Activated naive CD4-positive, alpha-beta T cell (primary cell): ENCODE measurements around the gene KLHDC4.
A peak's percentile ranks its signal among the peaks of the same experiment; 100 is the strongest.

Experiments
- DNase-seq, 4 experiments: peaks; one replicate each; lab custom pipeline; 2025; lab: John Stamatoyannopoulos, UW

KLHDC4 gene

DNA sequence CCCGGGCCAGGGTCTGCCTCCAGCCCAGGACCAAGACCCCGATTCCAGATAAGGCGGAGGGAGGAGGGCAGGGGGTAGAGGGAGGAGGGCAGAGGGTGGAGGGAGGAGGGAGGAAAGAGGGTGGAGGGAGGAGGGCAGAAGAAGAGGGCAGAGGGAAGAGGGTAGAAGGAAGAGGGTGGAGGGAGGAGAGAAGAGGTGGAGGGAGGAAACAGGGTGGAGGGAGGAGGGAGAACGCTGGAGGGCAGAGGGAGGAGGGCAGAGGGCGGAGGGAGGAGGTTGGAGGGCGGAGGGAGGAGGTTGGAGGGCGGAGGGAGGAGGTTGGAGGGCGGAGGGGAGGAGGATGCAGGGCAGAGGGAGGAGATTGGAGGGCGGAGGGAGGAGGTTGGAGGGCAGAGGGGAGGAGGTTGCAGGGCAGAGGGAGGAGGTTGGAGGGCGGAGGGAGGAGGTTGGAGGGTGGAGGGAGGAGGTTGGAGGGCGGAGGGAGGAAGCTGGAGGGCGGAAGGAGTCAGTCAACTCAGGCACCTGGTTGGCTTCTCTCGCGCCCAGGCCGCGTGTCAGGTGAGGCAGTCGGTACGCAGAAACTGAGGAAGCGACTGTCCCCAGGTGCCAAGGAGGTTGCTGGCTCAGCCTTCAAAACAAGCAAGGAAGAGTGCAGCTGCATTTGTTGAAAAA lies 65.2 kb downstream of the KLHDC4 start:
- DNase-seq, result peak in 1 of 4 experiments; percentile 5

DNA sequence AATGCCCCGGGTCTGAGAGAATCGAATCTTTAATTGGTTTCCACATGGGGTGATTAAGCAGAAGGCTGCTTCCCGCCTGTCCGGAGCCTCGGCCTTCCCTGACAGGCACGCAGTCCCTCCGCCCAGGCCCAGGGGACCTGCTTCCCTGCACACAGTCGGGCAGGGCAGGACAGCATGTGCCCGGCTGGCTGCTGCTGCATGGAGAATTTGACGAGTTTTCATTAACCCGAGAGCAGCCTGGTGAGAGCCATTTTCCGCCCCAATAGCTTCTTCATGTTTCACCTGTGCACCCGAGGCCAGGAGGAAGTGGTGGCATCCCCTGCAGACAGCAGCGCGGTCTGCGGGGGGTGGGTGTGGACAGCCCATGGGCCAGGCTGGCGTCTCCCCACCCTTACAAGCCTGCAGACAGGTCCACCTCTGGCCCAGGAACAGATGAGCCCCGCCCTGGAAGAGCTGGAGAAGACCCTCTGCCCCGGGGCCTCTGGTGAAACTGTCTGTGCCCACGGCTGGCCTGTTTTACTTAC lies 67.0 kb downstream of the KLHDC4 start:
- no peak for DNase-seq

DNA sequence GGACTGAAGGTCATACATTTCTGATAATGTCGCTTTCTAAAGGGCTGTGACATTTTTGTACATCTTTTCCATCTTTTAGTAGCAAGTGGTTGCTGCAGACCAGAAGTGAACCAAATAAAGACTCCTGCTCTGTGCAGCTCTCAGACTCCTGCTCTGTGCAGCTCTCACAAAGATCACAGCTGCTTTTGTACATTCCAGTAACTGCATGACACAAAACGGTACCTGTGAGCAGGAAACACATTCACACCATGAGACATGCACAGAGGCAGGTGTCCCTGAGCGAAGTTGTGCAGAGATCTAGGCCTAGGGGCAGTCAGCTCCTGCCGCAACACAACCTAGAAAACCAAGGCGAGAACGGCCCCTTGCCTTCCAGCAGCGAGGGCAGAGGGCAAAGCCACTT lies 67.5 kb downstream of the KLHDC4 start:
- DNase-seq, result no peak

GRCh38 chr16:87697792-87698191 lies 68.0 kb downstream of the KLHDC4 start:
- no peak for DNase-seq

DNA sequence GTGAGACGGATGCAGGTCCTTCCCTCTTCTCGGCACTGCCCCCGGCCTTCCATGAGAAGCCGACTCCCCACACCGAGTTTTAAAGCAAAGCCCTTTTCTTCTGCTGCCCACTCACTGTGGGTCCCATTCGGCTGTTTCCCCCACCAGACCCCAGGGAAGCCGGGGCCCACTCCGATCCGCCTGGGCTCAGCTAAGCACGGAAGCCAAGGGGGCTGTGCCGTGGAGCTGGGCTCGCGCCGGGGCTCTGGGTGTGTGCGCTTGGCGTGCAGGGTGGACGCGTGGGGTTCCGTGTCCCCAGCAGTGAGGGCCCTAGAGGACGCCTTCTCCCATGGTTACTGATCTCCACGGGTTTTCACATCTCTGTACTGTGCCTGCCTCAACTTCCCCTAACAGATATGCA lies 68.5 kb downstream of the KLHDC4 start:
- DNase-seq, result no peak

- DNase-seq, result no peak
These were observed 69.1 kb downstream of the KLHDC4 start for GRCh38 chr16:87696726-87697125.

DNA sequence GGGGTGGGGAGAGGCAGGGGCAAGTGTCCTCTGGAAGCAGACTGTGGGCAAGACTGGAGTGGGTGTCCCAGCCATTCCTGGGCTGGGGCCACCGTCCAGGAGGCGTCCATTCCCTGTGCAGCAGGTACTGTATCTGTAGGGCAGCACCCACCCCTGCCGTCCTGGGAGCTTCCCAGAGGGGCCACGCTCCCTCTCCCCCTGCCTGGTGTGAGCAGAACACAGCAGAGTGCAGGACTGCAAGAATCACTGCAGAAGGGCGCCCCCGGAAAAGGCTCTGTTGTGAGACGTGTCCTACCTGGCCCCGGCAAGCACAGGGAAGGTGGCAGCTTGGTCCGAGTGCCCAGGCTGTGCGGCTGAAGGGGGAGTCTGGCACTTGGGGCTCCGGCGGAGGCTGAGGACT lies 70.3 kb downstream of the KLHDC4 start:
- no peak for DNase-seq

DNA sequence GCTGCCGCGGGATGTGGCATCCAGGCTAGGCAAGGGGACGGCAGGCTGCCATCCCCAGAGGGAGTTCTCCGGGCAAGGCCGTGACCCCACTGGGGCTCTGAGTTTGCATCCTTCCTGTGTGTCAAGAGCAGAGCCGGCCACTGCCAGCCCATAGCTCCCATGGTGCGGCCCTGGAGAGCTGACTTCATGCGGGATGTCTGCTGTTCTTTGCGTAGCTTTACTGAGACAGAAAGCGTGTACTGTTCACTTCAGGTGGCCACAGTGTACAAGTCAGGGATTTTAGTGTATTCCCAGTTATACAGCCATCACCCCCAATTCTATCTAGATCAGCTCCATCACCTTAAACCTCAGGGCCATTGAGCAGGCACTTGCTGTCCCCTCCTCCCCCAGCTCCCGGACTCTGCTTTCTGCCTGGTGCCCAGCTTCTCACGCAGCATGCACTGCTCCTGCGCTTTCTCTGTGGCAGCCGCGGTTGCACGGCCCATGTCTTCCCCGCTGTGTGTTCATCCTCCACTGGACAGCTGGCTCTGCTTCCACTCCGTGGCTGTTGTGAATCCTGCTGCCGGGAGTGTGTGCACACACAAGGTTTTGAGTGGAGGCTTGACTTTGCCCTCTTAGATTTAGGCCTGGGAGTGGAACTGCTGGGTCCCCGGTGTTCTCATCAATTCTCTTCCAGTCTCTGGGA lies 71.2 kb downstream of the KLHDC4 start:
- no peak for DNase-seq

DNA sequence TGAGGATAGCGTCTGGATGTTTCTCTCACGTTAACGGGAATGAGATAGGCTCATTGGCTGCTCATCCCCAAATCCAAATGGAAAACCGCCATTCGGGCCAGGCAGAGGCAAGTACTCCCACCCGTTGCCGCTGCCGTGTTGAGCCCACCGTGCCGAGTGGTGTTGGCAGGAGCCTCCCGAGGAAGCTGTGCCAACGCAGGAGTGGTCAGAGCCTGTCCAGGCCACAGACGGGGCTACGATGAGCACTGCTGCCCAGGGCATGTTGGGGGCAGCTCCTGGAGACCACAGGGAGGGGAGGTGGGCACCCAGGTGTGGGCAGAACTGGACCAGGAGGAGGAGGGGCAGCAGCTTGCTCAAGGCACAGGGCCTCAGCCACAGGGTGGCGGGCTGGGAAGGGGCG lies 72.0 kb downstream of the KLHDC4 start:
- DNase-seq, result no peak

DNA sequence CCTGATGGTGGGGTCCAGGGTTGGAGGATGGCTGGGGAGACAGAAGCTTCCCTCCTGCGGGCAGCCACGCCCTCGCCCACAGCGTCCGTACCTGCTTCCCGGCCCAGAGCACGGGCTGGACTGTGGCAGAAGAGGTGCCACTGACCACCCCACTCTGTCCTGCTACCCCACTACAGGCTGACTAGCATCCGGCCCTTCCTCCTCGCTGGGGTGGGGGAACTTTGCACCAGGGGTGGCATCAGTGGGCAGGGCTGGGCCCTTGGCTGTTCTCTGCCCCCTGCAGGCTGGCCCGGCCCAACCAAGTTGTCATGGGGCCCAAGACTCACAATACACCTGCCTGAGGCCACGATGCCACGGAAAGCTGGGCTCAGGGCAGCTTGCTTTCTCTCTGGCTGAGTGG lies 73.0 kb downstream of the KLHDC4 start:
- DNase-seq, result no peak

DNA sequence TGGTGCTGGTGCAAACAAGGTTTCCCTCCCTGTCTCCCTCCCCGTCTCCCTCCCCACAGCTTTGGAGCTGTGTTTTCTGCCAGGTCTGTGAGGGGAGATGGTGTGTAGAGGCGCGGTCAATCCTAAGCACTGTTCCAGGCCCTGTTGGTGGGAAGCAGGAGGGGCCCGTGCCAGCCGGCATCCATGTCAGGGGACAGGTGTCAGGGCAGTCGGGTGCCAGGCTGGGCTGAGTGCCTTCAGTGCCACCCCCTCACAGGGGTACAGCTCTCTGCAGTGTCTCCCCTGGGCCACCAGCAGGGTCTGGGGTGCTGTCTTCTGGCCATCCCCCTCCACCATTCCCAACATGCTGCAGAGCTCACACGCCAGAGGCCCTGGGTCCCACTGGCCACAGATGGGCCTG lies 73.6 kb downstream of the KLHDC4 start:
- no peak for DNase-seq

DNA sequence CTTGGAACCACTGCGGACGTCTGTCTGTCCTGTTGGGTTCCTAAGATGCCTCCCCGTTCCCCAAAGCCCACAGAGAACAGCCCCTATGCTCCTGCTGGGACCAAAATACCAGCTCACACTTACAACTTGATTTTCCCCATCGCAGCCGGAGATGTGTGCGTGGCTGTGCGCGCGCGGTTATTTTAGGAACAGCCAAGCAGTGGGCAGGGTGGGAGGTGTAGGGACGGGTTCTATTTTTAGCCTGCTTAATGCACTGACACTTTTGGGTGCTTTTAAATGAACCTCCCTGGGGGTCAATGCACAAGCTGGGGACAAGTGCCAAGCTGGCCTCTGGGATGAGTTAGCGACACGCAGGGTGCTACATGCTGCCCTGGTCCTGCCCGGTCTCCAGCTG lies 74.1 kb downstream of the KLHDC4 start:
- DNase-seq, result no peak

DNA sequence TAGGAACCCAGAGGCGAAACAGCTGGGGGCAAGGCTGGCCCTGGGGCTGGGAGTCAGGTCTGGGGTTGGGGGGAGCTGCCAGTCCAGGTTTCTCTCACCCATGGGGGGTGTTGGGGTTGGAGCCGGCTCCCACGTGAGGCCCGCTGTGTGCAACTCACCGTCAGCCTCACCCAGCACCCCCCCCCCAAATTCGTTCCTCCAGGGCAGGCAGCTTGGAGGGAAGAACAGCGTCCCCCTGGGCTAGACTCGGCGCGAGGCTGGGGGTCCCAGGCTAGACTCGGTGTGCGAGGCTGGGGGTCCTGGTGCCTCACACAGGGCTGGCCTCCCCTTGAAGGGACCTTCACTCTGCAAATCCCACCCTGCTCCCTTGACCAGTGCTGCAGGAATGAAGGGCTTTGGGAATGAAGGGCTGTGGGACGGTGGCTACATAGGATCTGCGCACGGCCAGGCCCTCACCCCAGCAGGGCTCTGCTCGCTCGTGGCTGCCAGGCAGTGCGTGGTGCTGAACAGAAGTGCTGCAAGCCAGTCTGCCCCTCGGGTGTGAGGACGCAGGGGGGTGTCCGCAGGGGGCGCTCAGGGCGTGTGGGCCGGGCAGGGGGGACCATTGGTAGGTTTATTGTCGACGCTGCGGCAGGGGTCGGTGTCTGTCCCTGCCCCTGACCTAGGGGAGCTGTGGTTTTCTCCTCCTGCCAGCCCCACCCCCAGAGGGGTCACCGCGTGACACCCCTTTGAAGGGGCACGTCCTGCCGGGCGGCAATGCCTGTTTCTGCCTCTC lies 74.7 kb downstream of the KLHDC4 start:
- DNase-seq, result no peak

DNA sequence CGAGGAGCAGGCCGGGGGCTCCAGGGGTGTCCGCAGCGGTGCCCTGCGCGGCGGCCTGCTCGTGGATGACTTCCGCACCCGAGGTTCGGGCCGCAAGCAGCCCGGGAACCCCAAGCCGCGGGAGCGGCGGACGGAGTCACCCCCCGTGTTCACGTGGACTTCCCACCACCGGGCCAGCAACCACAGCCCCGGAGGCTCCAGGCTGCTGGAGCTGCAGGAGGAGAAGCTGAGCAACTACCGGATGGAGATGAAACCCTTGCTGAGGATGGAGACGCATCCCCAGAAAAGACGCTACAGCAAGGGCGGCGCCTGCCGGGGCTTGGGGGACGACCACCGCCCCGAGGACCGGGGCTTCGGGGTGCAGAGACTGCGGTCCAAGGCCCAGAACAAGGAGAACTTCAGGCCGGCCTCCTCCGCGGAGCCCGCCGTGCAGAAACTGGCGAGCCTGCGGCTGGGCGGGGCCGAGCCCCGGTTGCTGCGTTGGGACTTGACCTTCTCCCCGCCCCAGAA lies 75.8 kb downstream of the KLHDC4 start:
- DNase-seq, result no peak

DNA sequence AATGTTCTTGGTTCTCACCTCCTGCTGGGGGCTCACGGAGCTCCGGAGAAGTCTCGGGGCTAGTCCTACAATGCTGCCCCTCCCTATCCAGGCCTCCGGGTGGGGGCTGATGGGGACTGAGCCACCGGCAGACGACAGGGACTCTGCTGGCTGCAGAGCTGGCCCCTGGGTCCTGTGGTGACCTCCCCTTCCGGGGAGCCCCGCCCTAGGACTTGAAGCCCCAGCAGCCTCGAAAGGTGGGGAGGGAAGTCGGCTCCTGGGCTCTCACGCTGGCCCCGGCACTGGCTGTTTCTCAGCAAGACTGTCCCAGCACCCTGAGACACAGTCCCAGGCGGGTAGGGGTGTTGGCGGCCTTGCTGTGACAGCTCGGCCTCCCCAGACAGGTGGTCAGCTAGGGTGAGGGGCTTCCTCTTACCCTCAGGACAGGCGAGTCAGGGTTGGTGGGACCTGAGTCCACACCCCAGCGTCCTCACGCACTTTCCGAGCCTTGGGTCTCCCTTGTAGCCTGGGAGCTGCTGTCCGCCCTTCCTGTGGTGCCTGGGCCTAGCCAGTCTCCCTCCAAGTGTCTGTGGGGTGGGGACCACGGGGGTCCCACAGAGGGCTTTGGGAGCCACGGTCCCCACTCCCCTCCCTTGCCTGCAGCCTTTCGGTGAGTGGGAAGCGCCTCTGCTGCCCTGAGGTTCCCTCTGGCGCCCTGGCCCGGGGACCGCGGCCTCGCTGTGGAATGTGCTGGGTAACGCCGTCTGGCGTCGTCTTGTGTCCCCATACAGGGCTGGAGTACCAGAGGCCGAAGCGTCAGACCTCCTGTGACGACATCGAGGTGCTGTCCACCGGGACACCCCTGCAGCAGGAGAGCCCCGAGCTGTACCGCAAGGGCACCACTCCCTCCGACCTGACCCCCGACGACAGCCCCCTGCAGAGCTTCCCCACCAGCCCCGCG lies 76.6 kb downstream of the KLHDC4 start:
- no peak for DNase-seq

DNA sequence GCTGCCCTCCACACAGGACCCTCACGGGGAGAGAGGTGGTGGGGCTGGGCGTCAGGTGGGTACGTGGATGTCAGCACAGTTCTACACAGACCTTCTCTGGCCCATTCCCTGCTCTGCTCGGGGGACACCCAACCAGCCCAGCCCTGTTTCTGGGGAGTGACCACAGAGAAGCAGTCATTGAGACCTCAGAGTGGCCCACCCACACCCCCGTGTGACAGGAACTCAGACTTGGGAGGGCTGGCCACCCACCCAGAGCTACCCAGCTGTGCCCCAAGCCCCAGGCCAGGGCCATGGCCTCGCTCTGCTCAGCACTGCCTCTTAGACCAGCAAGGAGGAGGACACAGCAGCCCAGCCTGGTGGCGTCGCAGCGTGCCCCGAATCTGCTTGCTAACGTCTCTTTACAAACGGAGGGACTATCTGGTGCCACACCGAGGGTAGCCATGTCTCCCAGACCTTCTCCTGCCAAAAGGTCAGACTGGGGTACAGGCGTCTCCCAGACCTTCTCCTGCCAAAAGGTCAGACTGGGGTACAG lies 77.7 kb downstream of the KLHDC4 start:
- DNase-seq, result no peak

DNA sequence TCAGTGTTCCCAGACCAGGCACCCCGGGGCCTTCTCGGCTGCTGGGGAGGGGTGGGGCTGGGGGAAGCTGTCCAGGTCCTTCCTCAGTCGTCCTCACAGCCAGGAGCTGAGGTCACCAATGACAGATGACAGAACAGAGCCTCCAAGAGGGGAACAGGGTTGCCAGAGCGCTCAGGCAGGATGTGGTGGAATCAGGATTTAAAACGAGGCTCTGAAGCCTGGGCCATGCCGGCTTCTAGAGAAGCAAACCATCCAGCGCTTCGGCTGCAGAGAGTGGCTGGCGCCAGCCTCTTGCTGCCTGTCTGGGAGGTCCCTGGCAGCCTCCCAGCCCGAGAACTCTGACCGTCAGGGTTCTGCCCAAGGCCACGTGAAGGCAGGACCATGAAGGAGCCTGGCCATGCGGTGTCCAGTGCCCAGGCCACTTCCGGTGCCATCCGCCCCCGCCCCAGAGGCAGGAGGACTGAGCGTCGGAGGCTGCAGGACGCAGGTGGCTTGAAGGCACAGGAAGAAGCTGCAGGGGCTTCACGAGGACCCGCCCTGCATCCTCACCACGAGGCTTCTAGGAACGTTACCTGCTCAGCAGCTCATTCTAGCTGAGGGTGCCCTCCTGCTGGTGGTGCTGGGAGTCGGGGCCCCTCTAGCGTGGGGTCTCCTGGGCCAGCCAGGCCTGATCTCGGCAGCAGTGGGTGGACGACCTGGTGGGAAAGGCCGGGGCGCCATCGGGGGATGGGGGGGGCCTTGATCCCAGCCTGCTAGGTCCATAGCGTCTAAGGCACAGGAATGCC lies 78.5 kb downstream of the KLHDC4 start:
- no peak for DNase-seq

GRCh38 chr16:87686697-87687096 lies 79.1 kb downstream of the KLHDC4 start:
- DNase-seq, result no peak

DNA sequence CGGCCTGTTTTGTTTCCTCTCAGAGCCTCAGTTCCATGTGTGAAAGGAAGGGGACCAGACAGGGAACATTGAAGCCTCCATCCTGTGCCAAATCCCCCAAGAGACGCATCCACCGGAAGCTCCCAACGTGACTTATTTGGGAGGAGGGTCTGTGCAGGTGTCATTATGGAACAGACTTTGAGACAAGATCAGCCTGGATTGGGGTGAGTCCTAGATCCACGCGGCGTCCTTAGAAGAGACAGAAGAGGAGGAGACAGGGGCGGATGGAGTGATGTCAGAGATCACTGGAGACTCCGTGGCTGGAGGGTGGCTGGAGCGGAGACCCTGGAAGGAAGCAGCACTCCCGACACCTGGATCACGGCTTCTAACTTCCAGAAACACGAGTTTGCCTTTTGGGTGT lies 80.0 kb downstream of the KLHDC4 start:
- no peak for DNase-seq

DNA sequence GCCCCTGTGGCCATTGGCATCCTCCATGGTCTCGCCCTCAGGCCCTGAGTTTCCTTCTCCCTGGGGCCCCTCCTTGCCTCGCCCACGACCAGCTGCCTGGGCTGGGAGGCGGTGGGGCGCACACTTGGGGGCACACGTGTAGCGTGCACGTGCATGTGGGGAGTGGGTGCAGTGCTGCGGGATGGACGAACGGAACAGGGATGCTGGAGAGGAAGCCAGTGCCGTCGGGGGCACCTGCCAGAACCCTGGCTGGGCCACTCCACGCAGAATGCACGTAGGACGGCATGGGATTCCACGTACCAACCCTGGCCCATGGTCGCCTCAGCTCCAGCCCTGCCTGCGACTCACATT lies 80.4 kb downstream of the KLHDC4 start:
- no peak for DNase-seq
